KMS-11 (cell line): ENCODE results near the gene PRKCSH.
"Not testable (repeated sequence)": the region's sequence is repeated elsewhere in the genome, so short reads cannot be mapped to it uniquely, and the experiment has no call there.

Source experiments
- H2AFZ ChIP-seq: fragments of 200-600 bp; sonication (generic); 2 replicates; pipeline ENCODE4 v1.6.1; 2016; ENCODE audit warnings: antibody characterized with exemption, mixed run types, low read depth
- H3K27ac ChIP-seq: fragments of 200-600 bp; sonication (generic); 2 replicates; pipeline ENCODE4 v1.6.1; 2016; ENCODE audit warnings: mild to moderate bottlenecking, mixed run types
- H3K27me3 ChIP-seq: fragments of 200-600 bp; sonication (generic); 2 replicates; pipeline ENCODE4 v1.6.1; 2017; ENCODE audit warnings: mild to moderate bottlenecking, low read depth, mixed run types, moderate library complexity; ENCODE audit not compliant: insufficient read depth
- H3K36me3 ChIP-seq: fragments of 200-600 bp; sonication (generic); 2 replicates; pipeline ENCODE4 v1.6.1; 2017; ENCODE audit warnings: mild to moderate bottlenecking, mixed run types; ENCODE audit not compliant: insufficient read depth
- H3K4me1 ChIP-seq: fragments of 200-600 bp; sonication (generic); 2 replicates; pipeline ENCODE4 v1.6.1; 2016; ENCODE audit warnings: mild to moderate bottlenecking, low read depth, mixed run types; ENCODE audit not compliant: poor library complexity, severe bottlenecking
- H3K4me2 ChIP-seq: fragments of 200-600 bp; sonication (generic); 2 replicates; pipeline ENCODE4 v1.7.0; 2016; ENCODE audit warnings: mild to moderate bottlenecking, mixed run types
- H3K4me3 ChIP-seq: fragments of 200-600 bp; sonication (generic); IDR thresholded peaks from 2 replicates; pipeline ENCODE4 v1.6.1; 2017; ENCODE audit warnings: low read depth, low read length, mixed read lengths; ENCODE audit not compliant: insufficient read depth
- H3K79me2 ChIP-seq: fragments of 200-600 bp; sonication (generic); 2 replicates; pipeline ENCODE4 v1.6.1; 2016; ENCODE audit warnings: low read depth, mixed run types; ENCODE audit not compliant: insufficient read depth
- H3K9ac ChIP-seq: fragments of 200-600 bp; sonication (generic); 2 replicates; pipeline ENCODE4 v1.6.1; 2016; ENCODE audit warnings: mild to moderate bottlenecking, mixed run types
- H4K20me1 ChIP-seq: fragments of 200-600 bp; sonication (generic); 2 replicates; pipeline ENCODE4 v1.6.1; 2016; ENCODE audit warnings: mild to moderate bottlenecking, mixed run types; ENCODE audit not compliant: insufficient read depth
- CTCF ChIP-seq: fragments of 200-600 bp; sonication (generic); conservative IDR thresholded peaks from 2 replicates; pipeline ENCODE4 v1.6.1; 2017; ENCODE audit warnings: low read depth, mild to moderate bottlenecking, antibody characterized with exemption, low read length, moderate library complexity, mixed read lengths

PRKCSH gene

GRCh38 chr19:11426656-11427055 is 8.8 kb upstream of the PRKCSH start:
- Histone ChIP-seq H3K4me1 (no peaks in the 10 kb centered on the region), H3K27ac (no peak overlapping the region), H3K9ac (no peak overlapping the region), H3K27me3 (peaks cover 5% of the 10 kb centered on the region; the same call in 1 of the 2 replicates), H3K79me2 (no peaks in the 10 kb centered on the region), H3K4me2 (no peak overlapping the region), H3K4me3 (no peak overlapping the region), H4K20me1 (no peaks in the 10 kb centered on the region), H3K36me3 (no peaks in the 10 kb centered on the region), H2AFZ (no peak overlapping the region)
- no peak for TF ChIP-seq CTCF

GRCh38 chr19:11433526-11433925 is 1.9 kb upstream of the PRKCSH start:
- H2AFZ ChIP-seq, H3K36me3 ChIP-seq, H3K9ac ChIP-seq, H3K27ac ChIP-seq, H3K4me2 ChIP-seq, H3K27me3 ChIP-seq, H4K20me1 ChIP-seq, H3K4me3 ChIP-seq: not testable (repeated sequence)
- H3K4me1 ChIP-seq, result peaks cover 19% of the 10 kb centered on the region
- H3K79me2 ChIP-seq, result peaks cover 13% of the 10 kb centered on the region

GRCh38 chr19:11434703-11435056 is 755 bp upstream of the PRKCSH start:
- Histone ChIP-seq H4K20me1 (no peaks in the 10 kb centered on the region), H3K27ac (peak overlapping the region; percentile 34; the same call in 1 of the 2 replicates), H3K4me2 (peak overlapping the region; percentile 93), H3K36me3 (no peaks in the 10 kb centered on the region; the same call in 1 of the 2 replicates), H3K79me2 (peaks cover 13% of the 10 kb centered on the region), H3K4me3 (no peak overlapping the region), H3K4me1 (peaks cover 19% of the 10 kb centered on the region), H3K27me3 (no peaks in the 10 kb centered on the region), H3K9ac (peak overlapping the region; percentile 34; the same call in 1 of the 2 replicates), H2AFZ (peak overlapping the region; percentile 97)
- TF ChIP-seq CTCF, result no peak

- Histone ChIP-seq H3K27me3 (no peaks in the 10 kb centered on the region), H3K4me1 (peaks cover 19% of the 10 kb centered on the region), H2AFZ (peak overlapping the region; percentile 44; the same call in 1 of the 2 replicates), H3K4me2 (peak overlapping the region; percentile 87), H3K9ac (peak overlapping the region; percentile 76), H3K36me3 (no peaks in the 10 kb centered on the region; the same call in 1 of the 2 replicates), H3K4me3 (no peak overlapping the region), H3K79me2 (peaks cover 13% of the 10 kb centered on the region), H3K27ac (peak overlapping the region; percentile 51), H4K20me1 (no peaks in the 10 kb centered on the region)
- no peak for TF ChIP-seq CTCF
Measured at GRCh38 chr19:11435833-11436313, 438 bp downstream of the PRKCSH start.

GRCh38 chr19:11437955-11438354 is 2.5 kb downstream of the PRKCSH start:
- Histone ChIP-seq H3K36me3 (no peaks in the 10 kb centered on the region; the same call in 1 of the 2 replicates), H3K4me3 (no peak overlapping the region), H3K9ac (no peak overlapping the region), H3K27ac (no peak overlapping the region), H2AFZ (no peak overlapping the region), H3K4me1 (peaks cover 19% of the 10 kb centered on the region), H4K20me1 (no peaks in the 10 kb centered on the region), H3K4me2 (no peak overlapping the region), H3K79me2 (peaks cover 13% of the 10 kb centered on the region), H3K27me3 (no peaks in the 10 kb centered on the region)
- TF ChIP-seq CTCF, result no peak
